Spleen (tissue), 11 donors: ENCODE data around the gene MMAB. TPM values are rescaled to one million over a fixed set of nuclear protein-coding genes. Genes with fewer than 3 reads are reported as not detected.
A peak's percentile ranks its signal among the peaks of the same experiment; 100 is the strongest.

ENCODE experiments used
- DNase-seq: peaks from one replicate; pipeline ENCODE4 v3.0.0-alpha.2; 2020
- H3K27ac ChIP-seq, 8 donors: fragments of 200-600 bp; sonication (generic) in 7 of 8; 1 replicate in 4 of 8; 2 replicates in 4 of 8; pipeline versions ENCODE4 v1.5.0 to v1.8.0; 2016 to 2021; ENCODE audit warnings: inconsistent platforms in 4 of 8, mild to moderate bottlenecking in 4 of 8, moderate library complexity in 1 of 8
- H3K27me3 ChIP-seq, 7 donors: fragments of 200-600 bp; sonication (generic) in 6 of 7; replicated peaks in 1 of 7; 1 replicate in 4 of 7; 2 replicates in 3 of 7; pipeline versions ENCODE4 v1.5.0 to v1.8.0; 2016 to 2021; ENCODE audit warnings: inconsistent platforms in 3 of 7, mild to moderate bottlenecking in 1 of 7
- H3K36me3 ChIP-seq, 6 donors: fragments of 200-600 bp; sonication (generic) in 5 of 6; 1 replicate in 4 of 6; 2 replicates in 2 of 6; pipeline versions ENCODE4 v1.5.0 to v1.8.0; 2016 to 2021; ENCODE audit warnings: inconsistent platforms in 2 of 6
- H3K4me1 ChIP-seq, 6 donors: fragments of 200-600 bp; sonication (generic) in 5 of 6; 1 replicate in 3 of 6; 2 replicates in 3 of 6; pipeline versions ENCODE4 v1.5.0 to v1.8.0; 2016 to 2021; ENCODE audit warnings: inconsistent platforms in 3 of 6
- H3K4me3 ChIP-seq, 8 donors: fragments of 200-600 bp; sonication (generic) in 7 of 8; 1 replicate in 4 of 8; 2 replicates in 4 of 8; pipeline versions ENCODE4 v1.5.0 to v1.8.0; 2016 to 2021; ENCODE audit warnings: inconsistent platforms in 4 of 8, mild to moderate bottlenecking in 4 of 8, moderate library complexity in 2 of 8
- H3K9me3 ChIP-seq, 8 donors: fragments of 200-600 bp; sonication (generic) in 7 of 8; 1 replicate in 4 of 8; 2 replicates in 4 of 8; pipeline versions ENCODE4 v1.5.0 to v1.8.0; 2016 to 2021; ENCODE audit warnings: inconsistent platforms in 4 of 8
- CTCF ChIP-seq, 11 experiments: fragments of 200-600 bp in 7 of 11; fragments of 450-650 bp in 4 of 11; sonication (generic) in 4 of 11; IDR thresholded peaks in 8 of 11; conservative IDR thresholded peaks in 3 of 11; 1 replicate in 7 of 11; 2 replicates in 4 of 11; pipeline versions ENCODE4 v1.4.0 to v1.8.0; 2016 to 2021; ENCODE audit warnings: antibody characterized with exemption in 11 of 11, inconsistent platforms in 4 of 11, mild to moderate bottlenecking in 1 of 11
- POLR2A ChIP-seq, 3 donors: fragments of 450-650 bp; IDR thresholded peaks; one replicate each; pipeline ENCODE4 v1.5.1; 2017; ENCODE audit warnings: antibody characterized with exemption in 3 of 3, mild to moderate bottlenecking in 1 of 3
- POLR2AphosphoS5 ChIP-seq, 3 donors: sonication (generic); formaldehyde crosslinking; IDR thresholded peaks; one replicate each; pipeline ENCODE4 v1.5.1; 2017; ENCODE audit warnings: antibody characterized with exemption in 3 of 3
- WGBS, 5 donors: extraction: QIAGEN DNeasy Blood & Tissue Kit in 3 of 5; methylation state at CpG; one replicate each; pipeline versions ENCODE4 v1.1.5 to v1.1.7; 2013 to 2018; 5-methylcytosine and 5-hydroxymethylcytosine counted together
- intact Hi-C: fragments of 100-400 bp; cut with DNase I; formaldehyde crosslinking; loops from one replicate; pipeline ENCODE4 v1.15.0; 2023; ENCODE audit warnings: low total_unique reads
- polyA plus RNA-seq, 3 donors: library from polyadenylated mRNA; stranded (reverse); fragments of 200-250 nt; gene quantifications; one replicate each; pipeline ENCODE4 v1.2.1, GENCODE V29; 2013
- total RNA-seq, 7 donors: library from RNA; depleted of rRNA in 3 of 7; stranded (reverse); fragments of >200 nt in 3 of 7; fragmentation: NEBNext Ultra II Directional in 4 of 7; extraction: Animal tissue kit (Norgen Biotek cat#: 25700) in 4 of 7; gene quantifications; one replicate each; pipeline versions ENCODE4 v1.1.0 to v1.2.1, GENCODE V29; 2016 to 2021
- donor health status: healthy with polysubstance abuse.
- donor health status: DM: no; HTN: no; CAD: no; lungs with moderate emphysema.
- donor health status: DM: no; HTN: no; CAD: no.
- donor health status: Bipolar disorder and iron deficiency.
- donor health status: healthy.
- donor health status: DM: no; HTN: no; CAD: no.
- donor health status: DM: yes; HTN: yes; CAD: no.

Gene MMAB
- total and polyA plus RNA-seq, 10 donors, result 14.5 to 41.7 (median 20.3) TPM

GRCh38 chr12:109539508-109539907 is 33.8 kb downstream of the MMAB start:
- intact Hi-C loops, result no loop called here
- Histone ChIP-seq H3K4me1 (peaks cover 0 to 10% (median 0%) of the 10 kb centered on the region in 6 donors), H3K27ac (no peak overlapping the region), H3K27me3 (no peaks in the 10 kb centered on the region), H3K9me3 (no peaks in the 10 kb centered on the region), H3K36me3 (peaks cover 0 to 38% (median 15%) of the 10 kb centered on the region in 6 donors), H3K4me3 (no peak overlapping the region)
- TF ChIP-seq POLR2AphosphoS5 (IDR thresholded peaks at IDR 0.05) (no peak), CTCF (IDR thresholded peaks at IDR 0.05 in 8 of 11, conservative IDR thresholded peaks at IDR 0.05 in 3 of 11) (no peak), POLR2A (IDR thresholded peaks at IDR 0.05) (no peak)
- no peak for DNase-seq
- WGBS, 5 donors, result 68 to 86% (median 74%) methylated on average over 9 of the region's 9 CpGs

GRCh38 chr12:109538191-109538863 is 35.0 kb downstream of the MMAB start:
- intact Hi-C loops, result no loop called here
- peaks cover 0 to 49% (median 22%) of the 10 kb centered on the region in 6 donors for H3K36me3 ChIP-seq
- H3K4me3 ChIP-seq, result no peak overlapping the region
- no peak for TF ChIP-seq POLR2A (IDR thresholded peaks at IDR 0.05)
- no peak for TF ChIP-seq POLR2AphosphoS5 (IDR thresholded peaks at IDR 0.05)
- TF ChIP-seq CTCF (IDR thresholded peaks at IDR 0.05 in 8 of 11, conservative IDR thresholded peaks at IDR 0.05 in 3 of 11), result no peak
- H3K4me1 ChIP-seq, result peaks cover 0 to 10% (median 0%) of the 10 kb centered on the region in 6 donors
- 82 to 88% (median 87%) methylated on average over 16 of the region's 16 CpGs for WGBS, 5 donors
- H3K27me3 ChIP-seq, result no peaks in the 10 kb centered on the region
- H3K9me3 ChIP-seq, result no peaks in the 10 kb centered on the region
- no peak overlapping the region for H3K27ac ChIP-seq
- no peak for DNase-seq

GRCh38 chr12:109537136-109537535 is 36.2 kb downstream of the MMAB start:
- Histone ChIP-seq H3K36me3 (peaks cover 0 to 61% (median 33%) of the 10 kb centered on the region in 6 donors), H3K27ac (no peak overlapping the region), H3K4me1 (peaks cover 0 to 10% (median 0%) of the 10 kb centered on the region in 6 donors), H3K27me3 (no peaks in the 10 kb centered on the region), H3K4me3 (no peak overlapping the region), H3K9me3 (no peaks in the 10 kb centered on the region)
- no peak for DNase-seq
- no peak for TF ChIP-seq POLR2AphosphoS5 (IDR thresholded peaks at IDR 0.05)
- no peak for TF ChIP-seq CTCF (IDR thresholded peaks at IDR 0.05 in 8 of 11, conservative IDR thresholded peaks at IDR 0.05 in 3 of 11)
- no peak for TF ChIP-seq POLR2A (IDR thresholded peaks at IDR 0.05)
- WGBS, 5 donors, result 89 to 96% (median 95%) methylated on average over 8 of the region's 8 CpGs
- intact Hi-C loops, result no loop called here

DNA sequence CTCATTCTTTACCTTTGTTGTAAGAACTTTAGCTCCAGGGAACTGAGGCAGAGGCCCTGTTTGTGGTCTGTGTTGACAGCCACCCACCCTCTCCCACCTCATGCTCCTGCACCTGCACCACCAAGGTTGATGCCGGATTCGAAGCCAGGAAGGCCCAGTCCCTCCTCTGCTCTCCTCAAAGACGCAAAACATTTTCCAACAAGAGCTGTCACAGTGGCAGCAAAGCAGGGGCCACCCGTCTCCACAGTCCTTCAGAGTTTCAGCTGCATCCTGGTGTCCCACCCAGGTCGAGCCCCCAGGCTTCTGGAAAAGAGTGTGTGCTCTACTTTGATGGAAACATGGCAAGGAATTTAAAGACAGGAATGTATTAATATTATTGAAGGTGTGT is 37.4 kb downstream of the MMAB start:
- Histone ChIP-seq H3K9me3 (no peaks in the 10 kb centered on the region), H3K4me3 (no peak overlapping the region), H3K27ac (peak overlapping the region in 2 of 8 donors; percentile 9 to 26), H3K27me3 (no peaks in the 10 kb centered on the region), H3K4me1 (peaks cover 0 to 10% (median 0%) of the 10 kb centered on the region in 6 donors), H3K36me3 (peaks cover 0 to 74% (median 45%) of the 10 kb centered on the region in 6 donors)
- TF ChIP-seq POLR2A (IDR thresholded peaks at IDR 0.05), result no peak
- TF ChIP-seq POLR2AphosphoS5 (IDR thresholded peaks at IDR 0.05), result no peak
- TF ChIP-seq CTCF (IDR thresholded peaks at IDR 0.05 in 8 of 11, conservative IDR thresholded peaks at IDR 0.05 in 3 of 11), result no peak
- no peak for DNase-seq
- intact Hi-C loops, result no loop called here
- WGBS, 5 donors, result 79 to 84% (median 80%) methylated on average over 5 of the region's 5 CpGs
